ENCODE data around the gene MRTFB.

Gene MRTFB

DNA sequence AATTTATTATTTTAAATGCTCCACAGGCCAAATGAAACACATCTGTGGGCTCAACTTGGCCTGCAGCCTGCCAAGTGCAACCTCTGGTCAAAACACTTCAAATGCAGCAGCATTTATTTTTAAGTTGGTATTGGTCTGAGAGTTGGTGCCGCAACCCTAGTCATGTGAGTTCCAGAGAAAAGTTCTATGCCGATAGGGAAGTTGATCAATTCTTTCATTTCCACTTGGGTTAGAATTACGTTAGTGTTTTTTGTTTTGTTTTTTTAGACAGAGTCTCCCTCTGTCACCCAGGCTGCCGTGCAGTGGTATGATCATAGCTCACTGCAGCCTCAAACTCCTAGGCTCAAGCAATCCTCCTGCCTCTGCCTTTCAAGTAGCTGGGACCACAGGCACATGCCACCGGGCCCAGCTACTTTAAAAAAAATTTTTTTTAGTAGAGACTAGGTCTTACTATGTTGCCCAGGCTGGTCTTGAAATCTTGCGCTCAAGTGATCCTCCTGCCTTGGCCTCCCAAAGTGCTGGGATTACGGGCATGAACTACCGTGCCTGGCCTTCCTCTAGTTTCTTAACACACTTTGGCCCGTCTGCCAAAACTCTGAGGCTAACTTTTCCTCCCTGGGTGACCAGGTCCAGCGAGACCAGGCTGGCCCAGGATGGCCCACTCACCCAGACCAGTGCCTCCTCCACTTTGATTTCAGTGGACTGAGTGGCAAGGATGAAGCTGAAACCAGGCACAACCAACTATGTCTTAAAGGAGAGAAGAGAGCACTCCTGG, 221.1 kb downstream of the MRTFB start:
- DNase-seq: no peak

DNA sequence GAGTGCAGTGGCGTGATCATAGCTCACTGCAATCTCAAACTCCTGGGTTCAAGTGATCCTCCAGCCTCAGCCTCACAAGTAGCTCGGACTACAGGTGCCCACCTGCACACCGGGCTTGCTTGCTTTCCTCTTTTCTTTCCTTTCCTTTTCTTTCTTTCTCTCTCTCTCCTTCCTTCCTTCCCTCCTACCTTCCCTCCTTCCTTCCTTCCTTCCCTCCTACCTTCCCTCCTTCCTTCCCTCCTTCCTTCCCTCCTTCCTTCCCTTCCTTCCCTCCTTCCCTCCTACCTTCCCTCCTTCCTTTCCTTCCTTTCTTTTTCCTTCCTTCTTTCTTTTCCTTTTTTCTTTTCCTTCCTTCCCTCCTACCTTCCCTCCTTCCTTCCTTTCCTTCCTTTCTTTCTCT, 225.5 kb downstream of the MRTFB start:
- DNase-seq: no peak

DNA sequence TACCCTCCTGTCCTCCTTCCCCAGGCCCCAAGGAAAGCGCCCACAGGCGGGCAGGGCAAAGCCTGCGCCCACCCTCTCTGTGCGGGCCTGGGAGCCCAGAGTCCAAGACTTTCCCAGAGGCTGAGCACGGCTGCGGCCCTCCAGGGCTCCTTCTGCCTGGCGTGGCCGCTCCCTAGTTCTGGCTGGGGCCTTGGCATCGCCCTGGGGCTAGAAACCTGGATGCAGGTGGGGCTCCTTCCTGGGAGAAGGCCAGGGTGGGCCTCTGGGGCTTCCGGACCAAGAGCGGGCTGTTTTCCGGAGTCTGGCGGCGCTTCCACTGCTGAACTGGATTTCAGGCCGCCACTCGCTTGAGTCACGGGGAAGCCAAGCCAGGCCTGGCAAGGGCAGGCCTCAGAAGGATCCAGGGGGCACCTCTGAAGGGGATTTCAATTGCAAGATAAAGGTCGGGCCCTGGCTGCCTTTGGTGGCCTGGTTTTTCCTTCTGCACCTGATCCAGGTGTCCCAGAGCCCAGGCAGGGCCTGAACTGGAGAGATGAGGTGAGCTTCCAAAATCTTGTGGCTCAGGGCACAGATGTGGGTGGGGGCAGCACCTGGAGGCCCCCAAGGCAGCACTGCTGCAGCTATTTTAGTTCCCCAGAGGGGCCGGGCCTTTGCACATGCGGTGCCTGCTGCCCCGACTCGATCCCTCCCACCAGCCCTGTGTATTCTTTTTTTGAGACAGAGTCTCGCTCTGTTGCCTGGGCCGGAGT, 227.4 kb downstream of the MRTFB start:
- no peak for DNase-seq

DNA sequence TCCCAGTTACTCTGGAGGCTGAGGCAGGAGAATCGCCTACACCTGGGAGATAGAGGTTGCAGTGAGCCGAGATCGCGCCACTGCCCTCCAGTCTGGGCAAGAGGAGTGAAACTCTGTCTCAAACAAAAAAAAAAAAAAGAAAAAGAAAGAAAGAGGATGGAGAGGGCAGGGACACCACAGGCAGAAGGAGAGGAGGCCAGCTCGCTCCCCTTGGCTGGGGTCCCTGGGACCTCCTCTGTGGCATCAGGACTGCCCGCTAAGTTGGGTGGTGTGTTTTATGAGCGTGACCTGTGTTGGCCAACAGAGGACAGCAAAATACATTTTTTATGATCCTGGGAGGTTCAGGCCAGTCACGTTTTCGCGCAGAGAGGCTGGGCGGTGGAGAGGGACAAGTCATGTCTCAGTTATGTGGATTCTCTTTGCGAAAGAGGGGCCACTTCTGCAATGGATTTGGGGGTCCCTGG, 229.6 kb downstream of the MRTFB start:
- DNase-seq: peak; percentile 72

DNA sequence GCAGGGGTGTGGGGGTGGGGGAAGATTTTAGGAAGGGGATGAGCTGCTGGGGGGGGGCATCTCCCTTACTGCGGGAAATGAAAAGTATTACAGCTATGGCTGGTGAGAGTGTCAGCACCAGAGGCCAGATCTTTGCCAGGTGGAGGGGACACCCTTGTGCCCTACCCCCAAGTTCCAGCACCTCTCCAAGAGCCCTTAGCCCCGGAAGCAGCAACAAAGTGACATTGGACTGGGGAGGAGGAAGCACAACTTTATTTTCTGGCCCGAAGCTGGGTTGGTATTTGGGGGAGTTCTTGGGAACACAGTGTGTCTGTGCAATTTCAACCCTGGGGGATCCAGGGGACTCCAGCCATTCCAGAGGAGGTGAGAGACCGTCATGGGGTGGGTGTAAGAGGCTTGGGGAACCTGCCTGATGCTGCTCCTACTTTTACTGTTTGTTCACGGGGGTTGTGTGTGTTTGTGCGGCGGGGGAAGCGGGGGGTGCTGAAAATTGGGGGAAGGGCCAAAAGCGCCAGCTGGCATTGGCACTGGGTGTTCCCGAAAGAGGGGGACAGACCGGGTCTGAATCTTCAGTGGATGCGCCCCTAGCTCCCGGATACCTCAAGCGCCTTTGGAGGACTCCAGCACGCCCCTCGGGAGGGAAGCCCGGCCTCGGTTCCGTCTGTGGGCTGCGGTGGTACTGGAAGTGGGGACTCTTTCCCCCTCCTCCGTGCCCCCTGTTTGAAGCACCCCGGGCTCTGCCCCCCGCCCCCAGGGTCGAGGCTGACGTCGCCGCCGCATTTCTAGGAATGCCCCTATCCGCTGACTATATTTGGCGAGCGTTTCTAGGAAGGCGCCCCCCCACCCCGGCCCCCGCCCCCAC, 230.3 kb downstream of the MRTFB start:
- DNase-seq: no peak

DNA sequence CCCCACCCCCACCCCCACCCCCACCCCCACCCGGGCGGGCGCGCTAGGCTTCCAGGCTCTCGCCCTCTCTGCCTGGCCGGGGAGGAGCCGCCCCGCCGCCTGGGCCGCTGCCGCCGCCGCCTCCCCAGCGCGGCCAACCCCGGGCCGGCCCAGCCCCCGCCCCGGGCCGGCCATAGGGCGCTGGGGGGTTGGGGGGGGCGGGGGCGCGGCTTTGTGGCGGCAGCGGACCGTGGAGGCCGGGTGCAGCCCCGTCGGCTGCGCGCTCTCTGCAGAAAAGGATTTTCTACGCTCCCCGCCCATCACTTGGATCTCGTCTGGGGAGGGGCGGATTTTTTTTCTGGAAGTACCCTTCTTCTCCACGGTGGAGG, 230.9 kb downstream of the MRTFB start:
- no peak for DNase-seq

DNA sequence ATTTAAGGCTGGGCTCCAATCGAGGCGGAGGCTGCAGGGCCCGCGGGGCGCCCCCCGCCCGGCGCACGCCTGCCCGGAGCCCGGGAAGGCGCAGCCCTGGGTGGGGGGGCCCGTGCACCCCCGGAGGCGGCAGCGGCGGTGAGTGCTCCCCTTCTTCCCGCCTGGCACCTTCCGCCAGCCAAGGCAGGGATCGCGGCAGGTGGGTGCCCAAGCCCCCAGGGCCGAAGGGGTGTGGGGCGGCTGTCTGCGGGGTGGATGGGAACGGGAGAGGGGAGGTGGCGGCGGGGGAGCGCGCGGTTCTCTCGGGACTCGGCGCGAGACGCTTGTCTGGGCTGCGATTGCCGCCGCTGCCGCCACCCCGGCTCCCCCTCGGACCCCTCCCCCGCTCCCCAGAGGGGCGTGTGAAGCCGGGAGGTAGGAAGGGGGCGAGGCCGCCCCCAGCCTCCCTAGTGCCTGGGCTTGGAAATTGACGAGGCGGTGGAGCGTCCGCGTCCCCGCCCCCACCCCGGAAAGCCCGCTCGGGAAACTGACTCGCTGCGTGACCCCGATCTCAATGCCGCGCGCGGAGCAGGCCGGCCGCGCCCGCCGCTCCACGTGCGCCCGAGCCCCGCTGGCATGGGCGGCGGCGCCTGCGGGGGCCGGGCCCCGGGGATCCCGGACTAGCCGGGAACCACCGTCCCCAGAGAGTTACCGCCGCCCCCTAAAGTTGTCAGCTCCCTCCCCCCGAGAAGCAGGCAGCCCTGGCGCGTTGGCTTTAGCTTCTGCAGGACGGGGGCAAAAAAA, 231.5 kb downstream of the MRTFB start:
- no peak for DNase-seq

DNA sequence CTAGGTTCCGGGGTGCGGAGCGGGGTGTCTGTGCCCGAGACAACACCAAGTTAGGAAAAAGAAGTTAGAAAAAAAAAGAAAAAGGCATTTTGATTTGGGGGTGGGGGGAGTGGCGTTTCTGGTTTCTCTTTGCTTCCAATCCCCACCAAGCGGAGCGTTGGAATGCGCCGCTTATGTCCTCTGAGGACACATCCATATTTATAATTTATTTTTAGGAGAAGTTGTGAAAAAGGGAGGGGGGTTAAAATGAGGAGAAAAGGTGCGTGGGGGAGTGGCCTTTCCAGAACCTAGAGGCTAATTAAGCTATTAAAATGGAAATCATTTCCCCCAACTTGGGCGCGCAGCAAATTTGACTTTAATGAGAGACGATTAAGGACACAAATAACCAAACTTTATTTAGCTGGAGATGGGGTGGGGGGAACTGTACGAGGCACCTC, 232.1 kb downstream of the MRTFB start:
- no peak for DNase-seq

DNA sequence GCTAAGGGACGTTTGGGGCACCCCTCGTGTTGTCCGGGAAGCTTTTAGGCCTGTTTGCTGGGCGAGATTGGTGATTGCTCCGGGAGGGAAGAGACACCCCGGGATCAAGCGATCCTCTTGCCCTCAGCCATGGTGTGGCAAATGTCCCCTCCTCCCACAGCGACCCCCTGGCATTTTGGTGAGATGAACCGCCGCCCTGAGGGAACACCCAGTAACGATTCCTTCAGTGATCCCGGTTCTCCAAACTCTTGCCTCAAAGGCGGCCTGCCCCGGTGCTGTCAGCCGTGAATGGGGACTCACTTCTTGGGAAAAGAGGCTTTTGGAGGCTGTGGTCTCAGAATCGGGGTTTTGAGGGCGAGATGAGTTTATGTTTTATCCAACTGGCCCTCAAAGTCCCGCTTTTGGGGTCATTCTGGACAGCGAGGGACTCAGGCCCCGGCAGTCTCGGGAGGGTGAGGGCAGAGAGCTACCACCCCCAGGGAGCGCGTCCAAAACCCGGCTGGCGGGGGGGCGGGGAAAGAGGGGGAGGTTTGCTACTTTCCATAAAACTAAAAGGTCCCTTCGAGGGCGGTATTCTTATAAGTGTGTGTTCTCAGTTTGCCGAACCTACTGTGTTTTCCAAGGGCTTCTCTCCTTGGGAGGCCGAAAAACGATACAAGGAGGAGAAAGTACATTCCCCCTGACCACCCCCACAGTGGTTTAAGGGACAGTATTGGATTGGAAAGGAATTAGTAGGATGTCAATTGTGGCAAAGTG, 232.7 kb downstream of the MRTFB start:
- no peak for DNase-seq

DNA sequence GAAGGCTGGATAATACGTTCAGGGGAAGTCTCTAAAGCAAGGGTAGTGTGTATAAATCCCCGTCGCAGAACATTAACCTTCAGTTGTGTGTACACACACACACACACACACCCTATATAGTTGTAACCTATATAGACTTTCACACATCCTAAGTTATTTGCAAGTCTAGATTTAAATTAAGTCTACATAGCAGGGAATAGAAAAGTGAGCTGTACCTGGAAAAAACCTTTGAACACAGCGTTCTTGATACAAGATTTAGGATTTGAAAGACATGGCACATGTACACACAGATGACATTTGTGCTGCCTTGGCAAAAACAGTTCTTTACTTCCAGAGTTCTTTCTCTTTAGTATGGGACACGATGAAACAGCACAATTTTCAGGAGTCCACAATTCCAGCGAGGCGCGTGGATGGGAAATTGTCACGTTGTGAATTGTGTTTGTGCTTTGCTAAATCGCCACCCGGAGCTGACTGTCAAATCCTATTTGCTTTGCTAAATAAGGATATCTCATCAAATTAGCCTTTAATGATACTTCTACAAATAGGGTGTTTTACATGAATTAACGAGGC, 233.9 kb downstream of the MRTFB start:
- no peak for DNase-seq

DNA sequence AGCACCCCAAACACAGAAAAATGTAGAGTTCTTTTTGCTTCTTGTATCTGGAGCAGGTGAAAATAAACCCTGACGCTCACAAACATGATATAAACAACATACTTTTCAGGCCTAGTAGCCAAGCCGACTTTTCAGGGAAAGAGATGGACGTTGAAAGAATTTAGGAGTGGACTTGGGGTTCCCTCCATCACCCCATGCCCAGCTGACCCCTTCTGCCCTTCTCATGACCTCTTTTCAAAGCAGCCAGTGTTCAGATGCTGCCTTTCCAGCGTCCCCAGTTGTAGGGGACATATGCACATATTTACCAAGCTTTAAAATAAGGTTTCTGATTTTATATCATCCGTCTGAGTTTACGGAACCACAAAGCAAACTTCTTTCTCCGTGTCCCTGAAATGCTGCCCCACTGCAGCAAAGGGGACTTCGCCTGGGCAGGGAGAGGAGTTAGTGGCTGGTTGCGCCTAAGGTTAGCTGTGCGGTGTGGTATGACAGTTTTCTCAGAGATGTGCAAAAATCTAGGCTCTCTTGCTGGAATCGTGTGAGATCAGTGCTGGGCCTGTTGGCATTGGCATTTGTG, 235.5 kb downstream of the MRTFB start:
- no peak for DNase-seq

DNA sequence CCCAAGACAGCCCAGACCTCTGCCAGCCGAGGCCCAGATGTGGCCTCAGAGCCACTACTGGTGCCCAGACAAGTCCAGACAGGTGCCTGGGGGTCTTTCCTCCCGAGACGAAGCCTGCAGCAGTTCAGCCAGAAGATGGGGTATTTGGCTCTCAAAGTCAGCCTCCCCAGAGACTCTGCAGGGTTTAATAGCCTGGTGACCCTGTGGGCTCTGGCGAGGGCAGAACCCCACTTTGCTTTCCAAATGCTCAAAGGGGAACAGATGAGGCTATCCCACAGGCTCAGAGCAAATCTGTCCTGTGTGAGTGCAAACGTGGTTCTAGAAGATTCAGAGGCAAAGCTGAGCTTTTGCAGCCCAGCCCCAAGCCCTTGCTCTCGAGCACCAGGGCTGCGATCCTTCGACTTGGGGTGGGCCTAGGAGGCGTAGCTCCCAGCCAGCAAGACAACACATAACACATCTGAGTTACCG, 236.0 kb downstream of the MRTFB start:
- no peak for DNase-seq

DNA sequence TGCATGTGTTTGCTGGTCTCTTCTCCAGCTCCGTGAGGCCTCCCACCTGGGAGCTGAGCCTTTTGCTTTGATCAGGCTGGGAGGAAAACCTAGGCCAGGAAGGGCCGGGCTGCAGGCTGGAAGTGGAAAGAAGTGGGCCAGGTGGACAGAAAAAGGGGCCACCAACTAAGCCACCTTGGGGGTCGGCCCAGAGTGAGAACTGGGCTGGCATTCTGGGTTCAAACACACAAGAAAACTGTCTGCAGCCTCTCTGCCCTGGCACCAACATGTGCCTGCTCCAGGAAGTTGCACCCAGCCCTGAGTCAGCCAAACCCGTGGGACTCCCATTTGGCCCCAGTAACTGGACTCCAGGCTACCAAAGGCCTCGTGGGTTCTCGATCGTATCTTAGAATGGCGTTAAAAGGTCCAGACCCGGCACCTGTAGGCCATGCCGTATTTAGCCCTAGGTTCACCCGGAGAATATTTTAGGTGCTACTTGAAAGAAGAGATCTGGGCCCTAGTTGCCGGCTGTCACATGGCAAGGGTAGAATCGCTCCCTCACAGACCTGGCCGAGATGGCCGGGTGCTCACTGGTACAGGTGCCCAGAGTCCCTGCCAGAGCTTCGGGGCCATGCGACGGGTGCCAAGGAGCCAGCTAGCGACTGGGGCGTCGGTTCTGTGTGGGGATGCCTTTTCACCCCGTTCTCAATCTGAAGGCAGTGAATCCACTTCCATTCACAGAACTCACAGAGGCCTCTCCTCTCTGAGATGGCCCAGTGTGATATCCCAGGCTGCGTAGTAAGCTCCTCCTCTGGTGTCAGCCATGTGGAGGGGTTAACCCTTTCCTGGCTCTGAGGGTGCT, 236.6 kb downstream of the MRTFB start:
- no peak for DNase-seq

DNA sequence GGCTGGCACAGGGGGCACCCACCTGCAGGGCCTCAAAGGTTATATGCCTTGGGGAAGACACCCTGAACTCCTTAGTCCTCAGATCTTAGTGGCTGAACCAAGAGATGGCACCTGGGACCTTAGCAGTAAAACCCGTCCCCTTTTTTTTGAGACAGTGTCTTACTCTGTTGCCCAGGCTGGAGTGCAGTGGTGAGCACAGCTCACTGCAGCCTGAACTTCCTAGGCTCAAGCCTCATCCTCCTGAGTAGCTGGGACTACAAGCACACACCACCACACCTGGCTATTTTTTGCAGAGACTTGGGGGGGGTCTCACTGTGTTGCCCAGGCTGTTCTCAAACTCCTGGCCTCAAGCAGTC, 237.2 kb downstream of the MRTFB start:
- DNase-seq: no peak

DNA sequence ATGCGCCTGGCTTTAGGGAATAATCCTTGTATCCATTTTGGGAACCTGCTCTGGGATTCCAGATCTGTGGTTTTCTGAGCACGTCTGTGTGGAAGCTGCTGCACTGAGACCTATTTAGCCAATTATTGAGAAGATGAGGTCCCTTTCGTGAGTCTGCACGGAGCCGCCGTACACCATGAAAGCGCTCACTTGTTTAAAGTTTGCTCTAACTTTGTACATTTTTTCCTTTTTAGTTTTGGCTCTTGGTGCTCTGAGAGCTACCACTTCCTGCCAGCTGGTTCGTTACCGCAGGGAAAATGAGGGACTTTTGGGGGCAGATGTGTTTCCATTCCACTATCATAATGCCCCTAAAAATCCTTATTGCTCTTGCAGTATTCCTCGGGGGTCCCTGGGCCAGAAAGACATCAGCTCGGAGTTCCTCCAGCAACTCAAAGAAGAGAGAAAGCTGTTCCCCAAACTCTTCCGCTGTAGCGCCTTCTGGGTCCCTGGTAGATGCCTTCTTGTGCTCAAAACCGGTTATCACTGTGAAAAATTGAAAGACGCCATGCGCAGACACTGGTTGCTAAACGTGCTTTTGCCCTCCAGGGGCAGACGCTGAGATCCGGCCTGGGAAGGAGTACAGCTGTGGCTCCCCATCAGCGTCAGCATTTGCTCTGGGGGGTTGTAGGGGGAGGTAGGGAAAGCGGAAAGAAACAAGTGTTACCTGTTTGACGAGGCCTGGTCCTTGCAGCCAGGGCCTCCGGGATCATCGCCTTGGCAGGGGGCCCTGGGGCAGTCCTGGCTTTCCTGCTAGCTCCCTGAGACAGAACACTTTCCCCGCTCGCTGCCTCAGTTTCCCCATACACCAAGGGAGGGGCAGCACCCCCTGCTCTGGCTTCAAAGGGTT, 238.1 kb downstream of the MRTFB start:
- no peak for DNase-seq

DNA sequence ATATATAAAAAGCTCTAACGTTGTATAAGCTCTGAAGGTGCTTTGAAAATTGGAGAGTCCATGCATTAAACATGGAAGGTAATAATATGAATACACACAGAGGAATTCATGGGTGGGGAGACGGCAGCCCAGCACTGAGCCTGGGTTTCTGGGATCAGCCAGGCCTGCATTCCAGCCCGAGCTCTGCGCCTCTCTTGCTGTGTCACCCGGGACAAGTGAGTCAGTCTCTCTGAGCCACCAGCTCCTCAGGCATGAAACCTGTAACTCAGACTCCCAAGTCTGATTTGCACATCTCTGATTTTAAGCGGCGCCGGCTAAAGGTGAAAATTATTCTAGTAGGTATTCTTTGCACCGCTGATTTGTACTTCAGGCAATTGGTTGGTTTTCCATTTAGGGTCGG, 238.8 kb downstream of the MRTFB start:
- no peak for DNase-seq

DNA sequence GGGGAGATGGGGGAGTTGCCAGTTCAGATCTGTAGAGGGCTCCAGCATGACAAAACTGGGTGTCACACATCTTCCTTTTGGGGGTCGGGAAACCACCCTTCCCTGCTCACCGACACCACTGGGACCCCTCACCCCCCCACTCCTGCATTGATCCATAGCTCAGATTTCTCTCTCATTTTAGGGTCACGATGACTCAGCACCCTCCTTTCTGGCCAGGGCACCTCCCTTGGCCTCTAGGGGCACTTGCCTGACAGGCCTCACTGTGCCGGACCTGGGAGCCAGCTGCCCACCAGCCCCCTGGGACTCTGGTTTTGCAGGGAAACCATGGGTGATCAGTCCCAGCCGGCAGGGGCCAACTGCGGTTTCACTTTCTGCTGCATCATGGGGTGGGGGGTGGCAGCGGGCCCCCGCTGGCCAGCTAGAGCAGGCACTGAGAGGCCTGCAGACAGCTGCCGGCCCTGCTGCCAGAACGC, 239.4 kb downstream of the MRTFB start:
- DNase-seq: no peak

DNA sequence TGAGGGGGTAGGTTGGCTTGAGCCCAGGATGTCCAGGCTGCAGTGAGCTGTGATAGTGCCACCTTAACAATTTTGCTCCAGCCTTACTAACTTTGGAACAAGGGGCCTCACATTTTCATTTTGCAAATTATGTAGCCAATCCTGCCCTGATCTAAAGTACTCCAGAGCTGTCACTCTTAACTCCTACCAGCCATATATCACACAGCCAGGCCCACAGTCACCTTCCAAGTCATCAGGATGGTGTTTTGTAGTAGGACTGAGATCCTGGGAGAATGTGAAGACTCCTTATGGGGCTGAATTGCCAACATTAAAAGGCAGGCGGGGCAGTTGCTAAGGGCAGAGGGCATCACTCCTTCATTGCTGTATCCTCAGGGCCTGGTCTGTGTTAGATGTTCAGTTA, 243.0 kb downstream of the MRTFB start:
- no peak for DNase-seq

Measured in NCI-H2029 treated with DMSO at 0.1 percent for 48 hours (cell line).